Aorta (tissue), 5 donors: ENCODE data around the gene RTN4RL1. TPM values are rescaled to one million over a fixed set of nuclear protein-coding genes. Genes with fewer than 3 reads are reported as not detected.

Experiments used
- ATAC-seq: fragments of 200-7000 bp; cut with Tn5 transposase; one replicate; pipeline ENCODE4 v1.9.1; 2022; ENCODE audit warnings: moderate library complexity; ENCODE audit not compliant: low FRiP score
- DNase-seq, 2 donors: peaks; one replicate each; pipeline ENCODE4 v3.0.0-alpha.2; 2020
- H3K27ac ChIP-seq, 2 donors: one replicate each; pipeline ENCODE4 v1.5.1; 2013; ENCODE audit warnings: low read length in 2 of 2, mild to moderate bottlenecking in 2 of 2, moderate library complexity in 2 of 2, control low read depth in 1 of 2, inconsistent platforms in 1 of 2, low read depth in 1 of 2
- H3K27me3 ChIP-seq, 2 donors: one replicate each; pipeline ENCODE4 v1.6.1; 2013; ENCODE audit warnings: control low read depth in 1 of 2, low read length in 1 of 2, mild to moderate bottlenecking in 1 of 2, moderate library complexity in 1 of 2; ENCODE audit not compliant: insufficient read depth in 2 of 2, control insufficient read depth in 1 of 2
- H3K36me3 ChIP-seq, 2 donors: one replicate each; pipeline ENCODE4 v1.6.1; 2013; ENCODE audit warnings: control low read depth in 1 of 2, low read length in 1 of 2, mild to moderate bottlenecking in 1 of 2; ENCODE audit not compliant: insufficient read depth in 2 of 2, control insufficient read depth in 1 of 2
- H3K4me1 ChIP-seq, 2 donors: one replicate each; pipeline ENCODE4 v1.6.1; 2013; ENCODE audit warnings: low read length in 2 of 2, control low read depth in 1 of 2, mild to moderate bottlenecking in 1 of 2, moderate library complexity in 1 of 2; ENCODE audit not compliant: insufficient read depth in 2 of 2, control insufficient read depth in 1 of 2
- H3K4me3 ChIP-seq, 2 donors: one replicate each; pipeline ENCODE4 v1.5.1; 2013; ENCODE audit warnings: low read length in 2 of 2, control low read depth in 1 of 2, mild to moderate bottlenecking in 1 of 2
- H3K9me3 ChIP-seq: one replicate; pipeline ENCODE4 v1.6.1; 2013; ENCODE audit warnings: mild to moderate bottlenecking, low read length; ENCODE audit not compliant: control insufficient read depth
- WGBS, 2 donors: extraction: QIAGEN DNeasy Blood & Tissue Kit; methylation state at CpG; one replicate each; pipeline ENCODE4 v1.1.7; 2013; 5-methylcytosine and 5-hydroxymethylcytosine counted together
- intact Hi-C, 2 donors: fragments of 100-400 bp; cut with DNase I; formaldehyde crosslinking; loops; one replicate each; pipeline versions ENCODE4 v1.14.2 to v1.15.0; 2022
- microRNA-seq, 2 donors: library from miRNA; unstranded; fragments of <30 nt; microRNA quantifications; one replicate each; pipeline ENCODE4 v1.2.0, GENCODE V29; 2020
- polyA plus RNA-seq, 2 donors: library from polyadenylated mRNA; stranded (reverse); fragments of 200-250 nt; gene quantifications; one replicate each; pipeline ENCODE4 v1.2.3, GENCODE V29; 2013
- total RNA-seq, 2 donors: library from RNA; stranded (reverse); fragmentation: NEBNext Ultra II Directional; extraction: Animal tissue kit (Norgen Biotek cat#: 25700); gene quantifications; one replicate each; pipeline ENCODE4 v1.2.1, GENCODE V29; 2021
- donor health status: healthy with polysubstance abuse.
- donor health status: Bipolar disorder and iron deficiency.
- donor health status: DM: no; HTN: no; CAD: no.
- donor health status: DM: no; HTN: no; CAD: no.
- donor health status: DM: yes; HTN: yes; CAD: no.

Gene RTN4RL1
- total and polyA plus RNA-seq, 4 donors: 0.25 to 5.2 (median 2.2) TPM

DNA sequence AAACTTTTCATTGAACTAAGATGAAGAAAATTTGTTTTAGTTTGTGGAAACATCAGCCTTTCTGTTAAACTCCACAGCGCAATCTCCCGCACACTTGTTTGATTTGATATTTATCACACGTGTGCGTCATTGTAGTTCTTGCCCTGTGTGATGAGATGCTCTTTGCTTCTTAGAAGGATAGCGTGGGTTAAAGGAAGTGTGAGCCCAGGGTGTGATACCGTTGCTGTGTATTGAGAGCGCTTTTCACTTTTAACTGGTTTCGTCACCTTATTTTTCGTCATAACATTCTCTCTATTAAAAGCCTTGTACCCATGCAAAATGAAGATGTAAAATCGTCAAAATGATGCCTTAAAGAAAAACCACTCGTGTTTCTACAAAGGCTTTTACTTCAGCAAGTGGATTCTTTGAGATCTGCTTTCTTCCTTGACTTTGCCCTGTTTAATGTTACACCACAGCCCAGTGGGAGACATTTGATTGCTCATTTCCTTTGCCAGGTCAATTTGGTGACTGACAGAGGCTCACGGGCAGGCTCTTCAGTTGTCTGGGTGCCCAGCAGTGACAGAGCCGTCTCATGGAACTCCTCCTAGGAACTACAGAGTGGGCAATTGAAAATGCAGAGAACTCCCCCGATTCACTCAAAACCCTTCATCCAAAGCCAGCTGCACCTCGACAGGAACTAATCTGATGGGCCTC lies 134.2 kb downstream of the RTN4RL1 start:
- H3K9me3 ChIP-seq: no peaks in the 10 kb centered on the region
- WGBS, 2 donors: 80 to 82% methylated on average over 15 of the region's 15 CpGs
- intact Hi-C loops: no loop called here

DNA sequence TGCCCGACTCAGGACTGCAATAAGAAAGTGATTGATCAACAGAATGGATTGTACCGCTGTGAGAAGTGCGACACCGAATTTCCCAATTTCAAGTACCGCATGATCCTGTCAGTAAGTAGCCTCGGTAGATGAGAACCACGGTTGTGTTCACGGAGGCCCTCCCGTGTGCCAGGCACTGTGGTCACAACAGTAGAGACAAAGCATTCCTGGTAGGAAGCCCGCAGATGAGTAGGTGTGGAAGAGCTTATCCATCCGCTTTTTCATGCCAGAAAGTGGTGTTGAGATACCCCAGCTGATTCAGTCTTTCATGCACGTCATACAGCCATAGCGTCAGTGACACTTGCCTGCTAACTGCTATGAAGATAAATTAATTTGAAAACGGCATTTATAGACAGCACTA lies 136.4 kb downstream of the RTN4RL1 start:
- Histone ChIP-seq H3K27ac (no peak overlapping the region), H3K4me1 (no peaks in the 10 kb centered on the region), H3K27me3 (no peaks in the 10 kb centered on the region), H3K36me3 (peaks cover 5 to 6% of the 10 kb centered on the region in 2 donors), H3K9me3 (no peaks in the 10 kb centered on the region), H3K4me3 (no peak overlapping the region)
- intact Hi-C loops: no loop called here
- DNase-seq: no peak
- no peak for ATAC-seq
- 88 to 91% methylated on average over 14 of the region's 14 CpGs for WGBS, 2 donors

More for the DNA sequence above, 134.2 kb downstream of the RTN4RL1 start:
- DNase-seq (no peak), ATAC-seq (no peak)
- Histone ChIP-seq H3K4me3 (no peak overlapping the region), H3K4me1 (no peaks in the 10 kb centered on the region), H3K36me3 (peaks cover 0 to 2% of the 10 kb centered on the region in 2 donors), H3K27ac (no peak overlapping the region), H3K27me3 (no peaks in the 10 kb centered on the region)

Small RNAs within 50 kb of the gene (microRNA-seq; reads per million reads assigned to microRNA genes)
- gene MIR132: 503 to 816 reads per million in 2 donors
- gene MIR212: 33.8 to 41.7 reads per million in 2 donors

Other genes starting within 250 kb of the RTN4RL1 start
- gene SMYD4, start 195.4 kb downstream of the RTN4RL1 start, total RNA-seq: 10 to 100 TPM; 15.0 to 19.2 TPM
- gene SMYD4, start 195.4 kb downstream of the RTN4RL1 start, polyA plus RNA-seq: 1 to 10 TPM; 2.4 to 9.5 TPM
- gene RPA1, start 195.3 kb downstream of the RTN4RL1 start, total RNA-seq: 10 to 100 TPM; 65.0 to 75.0 TPM
- 10 to 100 TPM; 17.2 to 23.8 TPM for gene RPA1, start 195.3 kb downstream of the RTN4RL1 start, polyA plus RNA-seq
- 10 to 100 TPM; 26.1 to 38.8 TPM for gene DPH1, start 4.8 kb upstream of the RTN4RL1 start, total RNA-seq
- gene DPH1, start 4.8 kb upstream of the RTN4RL1 start, polyA plus RNA-seq: 10 to 100 TPM in 1 of 2 donors, 1 to 10 TPM in 1; 6.3 to 62.9 TPM
- gene OVCA2, start 16.7 kb upstream of the RTN4RL1 start, total RNA-seq: 10 to 100 TPM; 14.2 to 19.8 TPM
- 10 to 100 TPM; 20.3 to 54.0 TPM for gene OVCA2, start 16.7 kb upstream of the RTN4RL1 start, polyA plus RNA-seq
- 10 to 100 TPM; 27.2 to 69.2 TPM for gene HIC1, start 29.8 kb upstream of the RTN4RL1 start, total RNA-seq
- gene HIC1, start 29.8 kb upstream of the RTN4RL1 start, polyA plus RNA-seq: 1 to 10 TPM; 1.1 to 2.1 TPM